Uterine smooth muscle cell (primary cell): ENCODE results near the gene ZNF436. TPM values are rescaled to one million over a fixed set of nuclear protein-coding genes. Genes with fewer than 3 reads are reported as not detected.

ENCODE experiments used
- total RNA-seq: library from RNA; depleted of rRNA; stranded (reverse); fragments of >200 nt; gene quantifications from 2 replicates; pipeline ENCODE4 v1.2.3, GENCODE V29; 2014

The ZNF436 gene
- 13.5 and 17.7 TPM in 2 replicates for total RNA-seq

GRCh38 chr1:23369335-23370013 is at the start of gene ZNF436:
Gene ZNF436, minus strand, starts transcription at chr1:23369836. Its CDS starts 1,831 bp downstream, at chr1:23368005.

DNA sequence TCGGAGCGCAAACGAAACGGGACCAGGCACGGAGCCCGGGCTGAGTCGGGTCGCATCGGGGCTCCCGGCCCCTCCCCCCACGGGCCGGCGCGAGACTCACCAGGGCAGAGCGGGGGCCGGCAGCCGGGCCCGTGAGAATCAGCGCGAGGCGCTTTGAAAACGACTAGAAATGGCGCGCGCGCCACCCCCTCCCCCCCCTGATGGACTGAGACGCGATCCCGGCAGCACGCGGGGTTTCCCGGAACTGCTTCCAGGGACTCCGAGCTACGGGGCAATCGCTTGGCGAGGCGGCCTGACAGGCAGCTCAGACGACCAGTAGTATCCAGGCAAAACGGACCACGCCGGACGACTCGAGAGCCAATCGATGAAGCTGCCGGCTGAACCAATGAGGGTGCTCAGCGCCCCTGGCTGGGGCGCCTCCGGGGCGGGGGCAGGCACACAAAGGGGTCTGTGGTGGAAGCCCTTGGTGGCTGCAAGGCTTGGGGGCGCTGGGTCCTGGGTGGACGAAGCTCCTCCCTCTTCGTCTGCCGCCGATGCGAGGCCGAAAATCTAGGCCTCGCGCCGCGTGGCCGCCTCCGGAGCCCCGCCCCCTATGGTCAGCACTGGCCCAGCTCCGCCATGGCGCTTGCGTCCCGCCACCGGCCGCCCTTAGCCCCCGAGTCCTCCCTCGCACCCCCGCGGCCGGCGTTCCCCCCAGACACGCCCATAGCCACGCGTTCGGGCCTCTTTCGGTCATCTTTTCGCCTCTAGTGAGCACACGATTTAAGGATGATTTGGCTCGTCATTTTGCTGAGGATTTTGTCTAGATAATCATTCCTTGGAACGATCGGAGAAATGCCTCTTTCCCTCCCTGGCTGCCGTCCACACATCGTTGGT is 25.3 kb downstream of the ZNF436 start, which contains the start of gene HNRNPR:
Gene HNRNPR, minus strand, starts transcription at position 174 of the 876 bp plus-strand sequence. CDS start 3,276 bp downstream, outside the sequence.

Other genes with a start within 250 kb of the ZNF436 start
- 17.0 and 19.5 TPM in 2 replicates for gene LUZP1, start 201.0 kb downstream of the ZNF436 start, total RNA-seq
- gene HTR1D, start 152.3 kb downstream of the ZNF436 start, total RNA-seq, result not detected in 2 replicates
- gene HNRNPR, start 25.6 kb downstream of the ZNF436 start, total RNA-seq, result 76.5 and 130 TPM in 2 replicates
- gene TCEA3, start 54.9 kb upstream of the ZNF436 start, total RNA-seq, result 6.8 and 10.4 TPM in 2 replicates
- gene ASAP3, start 114.3 kb upstream of the ZNF436 start, total RNA-seq, result 23.6 and 50.6 TPM in 2 replicates
- gene E2F2, start 161.4 kb upstream of the ZNF436 start, total RNA-seq, result 0.50 and 2.0 TPM in 2 replicates
- 34.2 and 38.7 TPM in 2 replicates for gene ID3, start 189.7 kb upstream of the ZNF436 start, total RNA-seq